Measurements from ENCODE around the gene MATN3.
A peak's percentile ranks its signal among the peaks of the same experiment; 100 is the strongest.

The MATN3 gene

DNA sequence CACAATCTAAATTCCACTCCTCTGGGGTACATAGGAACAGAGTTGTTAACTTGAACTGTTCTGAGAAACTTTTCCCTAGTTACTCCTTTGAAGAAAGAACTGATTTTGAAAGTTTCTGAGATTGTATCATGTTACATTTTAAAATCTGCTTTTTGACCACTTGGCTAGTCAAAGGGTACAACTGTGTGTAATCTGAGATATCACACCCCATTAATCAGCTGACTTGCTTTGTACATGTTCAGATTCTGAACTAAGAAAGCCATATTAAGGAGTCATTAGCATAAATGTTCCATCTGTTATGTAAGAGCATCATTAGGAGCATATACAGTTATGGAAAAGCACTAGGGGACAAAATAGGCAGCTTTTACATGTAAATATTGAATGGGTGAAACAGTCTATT, 18.7 kb downstream of the MATN3 start:
- DNase-seq: no peak

DNA sequence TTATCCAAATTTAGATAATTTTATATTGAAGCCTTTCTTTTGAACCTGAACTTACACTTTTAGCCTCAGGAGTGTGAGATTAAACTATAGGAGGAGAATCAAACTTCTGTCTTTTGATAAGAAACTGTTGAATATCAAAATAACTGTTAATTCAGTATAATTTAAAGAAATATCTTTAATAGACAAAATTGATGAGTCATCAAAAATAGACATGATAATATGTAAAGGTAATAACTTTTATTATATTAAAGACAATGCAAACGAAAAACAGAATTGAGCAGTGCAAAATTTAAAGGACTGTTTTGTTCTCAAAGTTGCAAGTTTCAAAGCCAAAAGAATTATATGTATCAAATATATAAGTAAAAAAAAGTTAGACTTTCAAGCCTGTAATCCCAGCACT, 20.6 kb downstream of the MATN3 start:
- DNase-seq: no peak

DNA sequence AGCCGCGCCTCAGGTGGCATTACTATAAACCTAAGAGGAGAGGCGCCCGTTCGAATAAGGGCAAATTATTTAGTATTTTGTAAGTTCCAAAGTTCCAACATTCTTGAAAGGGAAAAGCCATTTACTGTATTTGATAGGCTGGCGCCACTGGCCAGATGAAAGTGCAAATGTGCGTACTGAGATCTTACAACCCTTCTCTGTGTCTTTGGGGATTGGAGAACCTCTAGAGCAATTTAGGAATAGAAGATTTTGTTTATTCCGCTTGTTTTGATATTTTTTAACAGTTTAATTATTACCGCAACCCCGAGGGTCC, 22.1 kb downstream of the MATN3 start:
- no peak for DNase-seq

DNA sequence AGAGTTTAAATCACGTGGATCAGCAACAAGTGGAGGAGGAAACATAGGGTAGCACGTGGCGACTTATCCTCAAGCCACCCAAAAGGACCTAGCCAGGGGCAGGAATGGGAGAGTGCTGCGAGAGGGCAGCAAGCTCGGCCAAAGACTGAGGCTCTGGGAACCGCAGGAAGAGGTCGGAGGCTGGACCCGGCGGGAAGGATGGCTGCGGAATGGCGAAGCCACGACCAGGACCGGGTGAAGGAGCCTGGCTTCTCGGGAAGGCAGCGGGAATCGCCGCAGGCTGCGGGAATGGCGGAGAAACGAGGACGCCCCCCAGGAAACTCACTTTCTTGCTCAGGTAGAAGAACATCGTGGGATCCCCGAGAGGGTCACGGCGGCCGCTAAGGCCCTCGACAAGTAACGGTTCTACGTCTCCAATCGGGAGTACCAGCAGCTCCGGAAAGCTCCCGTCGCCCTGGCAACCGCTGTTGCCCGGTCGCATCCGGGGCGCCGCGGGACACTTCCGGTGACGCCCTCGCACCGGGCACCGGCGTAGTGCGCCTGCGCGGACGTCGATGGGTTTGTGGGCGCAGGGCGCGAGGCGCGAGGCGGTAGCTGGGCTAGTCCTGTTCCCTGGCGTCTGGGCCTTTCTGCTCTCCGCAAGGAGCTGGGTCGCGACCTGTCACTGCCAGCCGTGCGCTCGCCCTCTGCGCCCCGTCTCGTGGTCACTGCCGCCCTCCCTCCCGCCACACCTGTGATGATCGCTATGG, 22.6 kb downstream of the MATN3 start, which contains the start of gene WDR35:
WDR35 (minus strand) TSS at position 439 of the 749 bp plus-strand sequence; CDS start at position 349, 90 bp downstream.
- DNase-seq: peak; percentile 79 to 80

DNA sequence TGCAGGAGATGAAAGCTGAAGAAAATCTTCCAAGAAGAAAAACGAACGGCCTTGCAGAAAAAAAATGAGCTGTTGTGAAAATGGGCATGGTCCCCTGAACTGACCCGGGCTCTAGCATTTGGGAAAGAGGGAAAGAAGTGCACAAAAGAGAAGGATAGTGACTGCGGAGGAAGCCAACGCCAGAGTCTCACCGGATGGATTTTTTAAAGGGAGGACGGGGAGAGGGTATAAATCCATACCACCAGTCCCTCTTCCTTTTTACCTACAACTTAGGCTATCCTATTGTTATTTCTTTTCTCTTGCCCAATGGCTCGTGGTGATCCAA, 23.2 kb downstream of the MATN3 start:
- DNase-seq: peak in 1 of 2 experiments; percentile 25

DNA sequence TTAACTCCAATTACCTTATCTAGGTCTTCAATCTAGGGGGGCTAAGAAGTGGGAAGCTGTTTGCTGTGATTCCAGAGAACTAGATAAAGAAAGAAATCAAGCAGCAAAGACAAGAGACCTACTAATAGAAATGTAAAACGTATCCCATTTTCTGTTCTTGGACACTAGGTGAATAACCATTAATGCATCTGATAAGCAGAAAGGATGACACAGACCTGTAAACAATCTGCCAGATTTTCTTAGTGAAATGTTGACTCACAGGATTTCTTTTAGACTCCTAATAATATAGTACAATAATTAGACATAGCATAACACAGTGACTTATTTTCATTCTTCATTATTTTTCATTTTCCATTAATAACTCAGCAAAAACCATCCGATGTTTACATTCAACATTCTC, 23.9 kb downstream of the MATN3 start:
- no peak for DNase-seq

DNA sequence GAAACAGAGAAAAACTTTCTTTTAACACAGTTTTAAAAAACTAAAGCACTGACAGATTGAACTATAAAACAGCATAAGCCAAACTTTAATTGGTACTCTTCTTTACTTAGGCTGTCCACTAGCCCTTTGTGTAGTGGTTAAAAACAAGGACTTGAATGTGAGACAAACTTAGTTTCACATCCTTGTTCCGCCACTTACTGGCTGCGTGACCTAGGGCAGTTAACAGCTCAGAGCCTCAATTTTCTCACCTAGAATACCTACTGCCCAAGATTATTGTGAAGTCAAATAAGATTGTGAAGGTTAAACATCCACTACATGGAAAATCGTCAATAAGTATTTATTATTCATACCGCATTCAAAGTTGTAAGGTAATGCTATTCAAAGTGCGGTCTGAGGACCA, 24.5 kb downstream of the MATN3 start:
- DNase-seq: no peak

DNA sequence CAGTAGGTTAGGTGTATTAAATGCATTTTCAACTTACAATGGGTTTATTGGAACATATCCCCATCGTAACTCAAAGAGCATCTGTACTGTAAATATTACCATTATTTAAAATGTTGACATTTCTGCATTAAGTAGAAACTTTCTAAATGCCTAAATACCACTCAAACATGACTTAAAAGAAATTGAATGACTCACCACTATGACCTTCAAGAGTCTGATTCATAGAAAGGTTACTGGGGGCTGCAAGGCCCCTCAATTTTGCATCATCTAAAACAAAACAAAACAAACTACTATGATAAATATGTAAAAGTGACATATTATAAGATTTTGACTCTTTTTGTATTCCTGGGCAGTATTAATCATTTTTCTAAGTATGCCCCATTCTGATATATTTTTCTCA, 30.2 kb downstream of the MATN3 start:
- DNase-seq: no peak

DNA sequence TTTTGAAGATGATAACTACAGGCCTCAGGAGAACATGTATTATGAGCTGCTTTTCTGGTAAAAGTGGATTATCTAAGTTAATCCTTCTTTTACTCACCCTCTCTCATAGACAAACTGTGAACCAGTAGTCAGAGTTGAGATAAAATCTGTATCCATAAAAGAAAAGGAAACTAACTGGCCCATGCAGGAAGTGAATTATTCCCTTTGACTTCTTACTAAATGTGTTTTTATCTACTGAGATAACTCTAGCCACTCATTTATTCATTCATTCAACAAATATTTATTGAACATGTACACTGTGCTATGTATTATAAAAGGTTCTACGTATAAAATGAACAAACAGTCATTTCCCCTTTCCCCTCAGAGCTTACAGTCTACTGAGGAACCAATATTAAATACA, 32.5 kb downstream of the MATN3 start:
- no peak for DNase-seq

DNA sequence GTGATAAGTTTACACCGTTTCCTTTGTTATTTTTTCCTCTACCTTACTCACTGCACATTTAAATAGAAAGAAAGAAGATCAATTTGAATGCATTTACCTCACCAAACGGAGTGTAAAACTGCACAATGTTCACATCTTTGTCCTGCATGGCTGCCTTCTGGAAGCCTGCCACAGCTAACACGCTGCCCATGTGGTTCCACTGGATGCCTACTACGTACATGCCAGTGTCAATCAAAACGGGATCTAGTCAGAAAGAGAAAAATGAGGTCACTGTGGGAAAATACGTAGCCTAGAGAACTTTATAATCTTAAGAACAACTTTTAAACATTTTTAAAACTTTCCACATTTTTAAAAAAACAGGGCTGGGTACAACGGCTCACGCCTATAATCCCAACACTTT, 39.0 kb downstream of the MATN3 start:
- DNase-seq: no peak

DNA sequence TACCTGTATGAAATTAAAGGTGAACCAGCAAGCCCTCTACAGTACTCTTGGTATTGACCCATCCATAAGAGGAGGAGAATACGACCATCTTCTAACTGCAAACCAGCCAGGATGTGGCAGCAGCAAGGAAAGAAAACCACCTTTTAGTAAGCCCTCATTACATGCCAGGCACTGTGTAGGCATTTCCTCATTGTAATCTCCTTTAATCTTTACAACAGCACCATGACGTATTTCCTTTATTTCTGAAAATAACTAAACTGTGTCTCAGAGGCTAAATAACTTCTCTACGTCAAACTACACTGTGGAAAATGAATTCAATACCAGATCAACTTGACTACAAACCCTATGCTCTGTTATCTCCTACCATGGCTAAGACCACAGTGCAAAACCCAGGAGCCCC, 40.8 kb downstream of the MATN3 start:
- DNase-seq: peak; percentile 18 to 37

DNA sequence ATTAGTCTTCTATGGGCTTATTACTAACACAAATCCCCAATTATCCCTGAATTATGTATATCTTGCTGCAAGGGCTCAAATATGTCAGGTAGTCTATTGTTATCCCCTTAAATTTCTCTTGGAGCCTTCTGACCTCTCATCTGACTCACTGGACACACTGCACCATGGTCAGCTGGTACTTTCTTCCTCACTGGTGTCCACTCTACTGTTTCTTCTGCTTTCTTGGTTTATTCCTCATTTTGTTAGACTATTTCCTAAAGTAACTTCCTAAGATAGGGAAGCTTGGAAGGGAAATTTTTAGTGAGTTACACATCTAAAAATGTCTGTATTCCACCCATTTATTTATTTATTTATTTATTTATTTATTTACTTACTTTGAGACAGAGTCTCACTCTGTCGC, 49.1 kb downstream of the MATN3 start:
- no peak for DNase-seq

DNA sequence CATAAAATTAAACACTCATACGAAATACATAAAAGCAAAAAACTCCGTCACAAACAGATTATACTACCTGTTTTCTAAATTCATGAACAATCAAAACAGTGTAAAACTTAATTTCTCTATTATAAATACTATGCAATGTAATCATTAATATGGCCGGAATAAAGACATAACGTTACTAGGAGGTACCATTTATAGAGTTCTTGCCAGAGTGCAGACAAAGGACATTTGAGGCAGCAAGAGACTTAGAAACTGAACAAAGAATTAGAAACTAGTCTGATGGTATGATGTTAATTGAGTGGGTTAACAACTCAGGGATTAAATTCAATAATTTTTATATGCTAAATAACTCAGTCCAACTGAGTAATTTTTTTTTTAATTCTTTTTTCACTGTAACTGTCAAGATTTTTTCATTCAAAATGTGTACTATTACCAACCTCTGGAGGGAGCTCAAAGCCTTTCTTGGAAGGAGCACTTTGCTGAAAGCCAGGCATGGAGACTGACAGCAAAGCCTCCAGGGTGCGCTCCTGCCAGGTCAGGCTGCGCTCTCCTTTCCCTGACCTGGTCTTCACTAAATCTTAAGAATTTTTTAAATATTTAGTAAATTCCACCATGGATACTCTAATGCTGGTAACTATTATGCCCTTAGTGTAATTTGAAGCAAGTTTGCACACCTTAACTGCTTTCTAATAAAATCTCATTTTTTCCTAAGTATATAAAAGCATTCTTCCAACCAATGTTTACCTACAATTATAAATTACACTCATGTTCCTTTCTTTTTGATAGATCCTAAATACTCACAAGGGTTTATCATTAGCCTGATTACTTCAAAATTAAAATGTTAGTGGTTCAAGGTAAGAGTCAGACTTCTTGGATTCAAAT, 56.7 kb downstream of the MATN3 start:
- peak; percentile 82 to 84 for DNase-seq

DNA sequence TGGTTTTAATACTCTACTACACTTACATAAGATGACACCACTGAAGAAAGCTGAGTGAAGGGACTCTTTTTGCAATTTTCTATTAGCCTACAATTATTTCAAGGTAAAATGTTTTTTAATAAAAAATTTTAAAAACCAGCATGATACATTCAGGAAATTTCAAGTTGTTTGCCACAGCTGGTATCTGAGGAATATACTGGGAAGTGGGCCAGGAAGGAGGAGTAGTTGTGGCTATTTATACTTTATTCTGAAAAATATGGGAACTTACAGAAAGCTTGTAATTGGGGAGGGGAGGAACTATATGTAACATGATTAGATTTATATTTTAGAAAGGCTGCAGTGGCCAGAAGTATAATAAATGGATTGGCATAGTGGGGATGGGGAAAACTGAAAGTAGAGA, 63.4 kb downstream of the MATN3 start:
- DNase-seq: no peak

DNA sequence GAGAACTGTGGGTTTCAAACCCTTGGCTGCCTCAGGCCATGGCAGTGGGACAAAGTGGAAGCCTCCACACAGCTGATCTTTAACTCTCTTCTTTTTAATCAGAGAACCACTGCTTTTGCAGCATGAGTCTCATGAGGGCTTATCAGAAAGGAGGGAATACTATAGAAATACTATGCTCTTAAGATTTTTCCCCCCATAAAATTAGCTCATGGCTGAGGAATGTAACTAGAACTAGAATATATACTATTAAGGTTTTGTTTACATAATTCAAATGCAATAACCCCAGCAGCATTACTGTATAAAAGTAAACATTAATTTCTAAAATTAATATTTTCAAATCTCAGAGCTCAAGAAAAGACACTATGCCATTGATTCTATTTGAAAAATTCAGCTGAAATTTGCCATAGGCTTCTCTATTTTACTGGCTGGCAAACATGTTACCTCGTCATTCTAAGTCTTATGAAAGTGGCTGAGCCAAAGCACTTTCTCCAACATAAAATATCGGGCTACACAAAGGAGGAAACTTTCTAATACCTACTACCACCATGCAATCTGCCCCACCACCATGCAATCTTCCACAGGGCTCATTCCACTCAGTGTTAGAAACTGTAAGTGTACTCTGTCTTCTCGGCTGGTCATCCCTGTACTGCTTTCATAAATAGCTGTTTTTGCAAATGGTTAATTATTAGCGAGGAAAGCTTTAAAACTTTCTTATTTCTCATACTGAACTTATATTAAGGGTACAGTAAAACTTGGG, 65.1 kb downstream of the MATN3 start:
- DNase-seq: no peak

DNA sequence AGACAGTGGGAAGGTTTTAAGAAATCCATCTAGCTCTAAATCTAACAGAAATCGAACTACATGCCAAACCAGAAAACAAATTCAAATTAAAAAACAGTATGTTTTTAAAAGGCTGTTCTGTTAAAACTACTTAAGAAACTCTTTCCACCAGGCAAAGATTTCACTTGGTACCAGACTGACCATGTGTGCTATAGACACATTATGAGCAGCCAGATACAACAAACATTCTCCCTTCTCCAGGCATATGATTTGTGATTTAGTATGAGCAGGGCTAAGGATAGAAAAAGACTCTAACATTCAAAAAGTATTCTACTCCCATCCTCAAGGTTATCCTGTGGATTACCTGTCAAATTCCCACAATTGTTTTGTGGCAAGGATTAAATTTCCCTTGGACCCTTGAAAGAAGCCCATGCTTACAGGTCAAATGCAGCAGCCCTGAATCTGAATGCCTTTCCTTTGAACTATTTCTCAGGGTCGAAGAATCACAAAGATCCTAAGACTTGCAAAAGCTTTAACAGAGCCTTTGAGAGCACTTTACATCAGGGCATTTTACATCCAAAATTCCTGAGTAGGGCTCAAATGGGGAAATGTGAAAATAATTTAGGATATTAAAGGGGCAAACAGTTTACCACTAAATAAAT, 68.1 kb downstream of the MATN3 start:
- no peak for DNase-seq

DNA sequence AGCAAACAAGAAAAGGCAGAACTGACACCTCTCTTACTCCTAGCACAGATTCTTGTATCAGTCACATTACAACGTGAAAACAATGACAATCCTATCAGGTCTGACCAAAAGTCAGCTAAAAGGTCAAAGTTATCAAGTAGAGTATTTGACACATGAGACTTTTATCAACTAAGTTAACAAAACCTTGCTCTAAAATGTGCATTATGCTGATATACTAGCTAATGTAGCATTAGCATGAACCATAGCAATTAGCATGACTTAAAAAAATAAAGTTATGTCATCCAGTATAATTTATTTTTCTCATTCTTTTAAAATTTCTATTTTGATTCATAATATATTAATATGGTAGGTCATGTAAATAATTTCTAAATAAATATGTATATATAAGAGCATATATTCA, 69.3 kb downstream of the MATN3 start:
- no peak for DNase-seq

DNA sequence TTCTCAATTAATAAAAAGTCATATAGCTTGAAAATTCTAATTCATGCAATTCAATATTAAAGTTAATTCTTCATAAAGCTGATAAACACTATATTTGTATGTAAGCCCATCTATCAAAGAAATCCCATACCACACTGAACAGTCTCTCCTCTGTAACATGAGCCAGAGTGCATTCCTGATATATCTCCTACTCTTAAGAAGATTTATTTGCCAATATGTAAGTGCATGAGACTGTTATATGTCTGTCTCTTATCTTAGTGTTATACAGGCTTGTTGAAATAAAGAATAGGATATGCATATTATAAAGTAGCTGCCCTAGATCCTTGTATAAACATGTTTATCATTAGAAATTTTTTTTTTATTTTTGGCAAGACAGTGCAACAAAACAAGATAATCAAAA, 70.3 kb downstream of the MATN3 start:
- DNase-seq: no peak

Data from Kasumi-1 (cell line).